Rectal smooth muscle tissue (tissue), 1 donor: Measurements from ENCODE around the gene FBXO21.
"Not testable (repeated sequence)": the region's sequence is repeated elsewhere in the genome, so short reads cannot be mapped to it uniquely, and the experiment has no call there.

Source experiments
- H3K27ac ChIP-seq: one replicate; pipeline ENCODE4 v1.7.0; 2013; ENCODE audit warnings: low read depth, low read length, inconsistent platforms
- H3K27me3 ChIP-seq: one replicate; pipeline ENCODE4 v1.7.0; 2013; ENCODE audit warnings: low read length; ENCODE audit not compliant: control insufficient read depth, insufficient read depth
- H3K36me3 ChIP-seq: one replicate; pipeline ENCODE4 v1.7.0; 2013; ENCODE audit warnings: low read length; ENCODE audit not compliant: control insufficient read depth, insufficient read depth
- H3K4me1 ChIP-seq: one replicate; pipeline ENCODE4 v1.7.0; 2013; ENCODE audit warnings: low read length; ENCODE audit not compliant: control insufficient read depth, insufficient read depth
- H3K4me3 ChIP-seq: one replicate; pipeline ENCODE4 v1.7.0; 2013; ENCODE audit warnings: low read length
- H3K9ac ChIP-seq: one replicate; pipeline ENCODE4 v1.7.0; 2013; ENCODE audit warnings: low read length

FBXO21 gene, protein sequence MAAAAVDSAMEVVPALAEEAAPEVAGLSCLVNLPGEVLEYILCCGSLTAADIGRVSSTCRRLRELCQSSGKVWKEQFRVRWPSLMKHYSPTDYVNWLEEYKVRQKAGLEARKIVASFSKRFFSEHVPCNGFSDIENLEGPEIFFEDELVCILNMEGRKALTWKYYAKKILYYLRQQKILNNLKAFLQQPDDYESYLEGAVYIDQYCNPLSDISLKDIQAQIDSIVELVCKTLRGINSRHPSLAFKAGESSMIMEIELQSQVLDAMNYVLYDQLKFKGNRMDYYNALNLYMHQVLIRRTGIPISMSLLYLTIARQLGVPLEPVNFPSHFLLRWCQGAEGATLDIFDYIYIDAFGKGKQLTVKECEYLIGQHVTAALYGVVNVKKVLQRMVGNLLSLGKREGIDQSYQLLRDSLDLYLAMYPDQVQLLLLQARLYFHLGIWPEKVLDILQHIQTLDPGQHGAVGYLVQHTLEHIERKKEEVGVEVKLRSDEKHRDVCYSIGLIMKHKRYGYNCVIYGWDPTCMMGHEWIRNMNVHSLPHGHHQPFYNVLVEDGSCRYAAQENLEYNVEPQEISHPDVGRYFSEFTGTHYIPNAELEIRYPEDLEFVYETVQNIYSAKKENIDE

GRCh38 chr12:117190210-117190781 is at the start of gene FBXO21:
Gene FBXO21, minus strand, starts transcription at chr12:117190470. Its CDS starts 14 bp downstream, at chr12:117190456.
- H3K27me3 ChIP-seq: no peaks in the 10 kb centered on the region
- H3K4me1 ChIP-seq: no peaks in the 10 kb centered on the region
- H3K9ac ChIP-seq: peak within 1 kb of the TSS; percentile 68
- no peaks in the 10 kb centered on the region for H3K36me3 ChIP-seq
- H3K27ac ChIP-seq: peak within 1 kb of the TSS; percentile 64
- H3K4me3 ChIP-seq: peak within 1 kb of the TSS; percentile 93

- no peaks in the 10 kb centered on the region for H3K36me3 ChIP-seq
- H3K4me1 ChIP-seq: no peaks in the 10 kb centered on the region
- no peaks in the 10 kb centered on the region for H3K27me3 ChIP-seq
- no peak overlapping the region for H3K4me3 ChIP-seq
- H3K9ac ChIP-seq: no peak overlapping the region
- no peak overlapping the region for H3K27ac ChIP-seq
Observed at GRCh38 chr12:117236456-117237001, 46.3 kb upstream of the FBXO21 start.

DNA sequence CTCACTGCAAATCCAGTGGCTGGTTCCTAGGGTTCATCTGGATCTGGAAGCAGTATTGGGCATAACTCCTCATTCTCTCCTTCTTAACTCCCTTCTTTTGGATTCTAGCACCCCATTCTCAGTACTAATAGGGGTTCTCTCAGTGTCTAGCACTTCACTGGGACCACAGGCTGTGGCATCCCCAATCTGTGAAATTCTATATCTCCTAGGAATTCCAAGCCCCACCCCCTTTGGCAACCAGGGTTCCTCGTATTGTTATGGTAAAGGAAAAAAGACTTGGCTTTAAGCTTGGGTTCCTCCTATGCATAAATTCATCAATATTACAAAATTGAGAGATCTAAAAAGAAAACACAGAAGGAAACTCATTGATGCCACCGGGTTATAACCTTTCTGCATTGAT is 45.0 kb upstream of the FBXO21 start:
- no peaks in the 10 kb centered on the region for H3K4me1 ChIP-seq
- no peak overlapping the region for H3K9ac ChIP-seq
- H3K27ac ChIP-seq: no peak overlapping the region
- no peaks in the 10 kb centered on the region for H3K36me3 ChIP-seq
- no peaks in the 10 kb centered on the region for H3K27me3 ChIP-seq
- H3K4me3 ChIP-seq: no peak overlapping the region

- no peaks in the 10 kb centered on the region for H3K4me1 ChIP-seq
- no peak overlapping the region for H3K4me3 ChIP-seq
- H3K27ac ChIP-seq: no peak overlapping the region
- H3K27me3 ChIP-seq: no peaks in the 10 kb centered on the region
- no peaks in the 10 kb centered on the region for H3K36me3 ChIP-seq
- H3K9ac ChIP-seq: no peak overlapping the region
Observed at GRCh38 chr12:117234441-117234840, 44.2 kb upstream of the FBXO21 start.

DNA sequence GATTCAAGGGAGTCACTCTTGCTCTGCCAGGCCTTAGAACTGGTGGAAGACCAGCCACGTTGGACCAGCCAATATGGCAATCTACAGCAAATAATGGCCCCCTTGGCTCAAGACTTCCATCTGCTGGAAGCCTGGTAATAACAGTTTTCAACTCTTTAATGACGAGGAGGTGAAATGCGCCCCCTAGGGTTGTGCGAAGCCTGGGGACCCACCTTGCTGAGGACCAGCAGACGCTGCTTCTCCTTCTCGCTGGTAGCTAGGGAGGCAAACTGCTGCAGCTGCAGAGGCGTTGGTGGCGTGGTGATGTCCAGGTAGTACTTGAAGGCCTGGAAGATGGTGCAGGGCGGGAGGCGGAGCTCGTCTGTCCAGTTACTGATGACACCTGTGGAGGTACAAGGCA is 41.5 kb upstream of the FBXO21 start:
- Histone ChIP-seq H3K27me3 (no peaks in the 10 kb centered on the region), H3K27ac (no peak overlapping the region), H3K4me3 (no peak overlapping the region)

DNA sequence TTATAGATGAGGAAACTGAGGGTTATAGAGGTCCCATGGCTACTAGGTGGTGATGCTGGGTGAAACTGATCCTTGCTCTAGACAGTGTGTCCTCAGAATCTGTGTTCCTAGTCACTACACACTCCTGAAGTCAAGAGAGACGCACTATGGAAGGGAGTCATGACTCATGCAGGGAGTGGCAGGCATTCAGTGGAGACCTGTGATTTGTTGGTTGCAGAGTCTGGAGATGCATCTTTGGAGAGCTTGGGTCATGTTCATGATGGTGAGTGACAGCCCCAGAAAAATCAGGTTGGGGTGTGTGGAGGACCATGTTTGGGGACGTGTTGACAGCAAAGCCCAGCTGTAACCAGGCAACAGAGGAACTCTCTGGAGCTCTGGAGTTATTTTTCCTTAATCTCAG is 38.0 kb upstream of the FBXO21 start:
- Histone ChIP-seq H3K4me3 (no peak overlapping the region), H3K4me1 (no peaks in the 10 kb centered on the region), H3K27ac (no peak overlapping the region), H3K9ac (no peak overlapping the region), H3K27me3 (no peaks in the 10 kb centered on the region), H3K36me3 (no peaks in the 10 kb centered on the region)

More for the DNA sequence above, 41.5 kb upstream of the FBXO21 start:
- H3K9ac ChIP-seq: no peak overlapping the region
- H3K36me3 ChIP-seq: no peaks in the 10 kb centered on the region
- no peaks in the 10 kb centered on the region for H3K4me1 ChIP-seq

DNA sequence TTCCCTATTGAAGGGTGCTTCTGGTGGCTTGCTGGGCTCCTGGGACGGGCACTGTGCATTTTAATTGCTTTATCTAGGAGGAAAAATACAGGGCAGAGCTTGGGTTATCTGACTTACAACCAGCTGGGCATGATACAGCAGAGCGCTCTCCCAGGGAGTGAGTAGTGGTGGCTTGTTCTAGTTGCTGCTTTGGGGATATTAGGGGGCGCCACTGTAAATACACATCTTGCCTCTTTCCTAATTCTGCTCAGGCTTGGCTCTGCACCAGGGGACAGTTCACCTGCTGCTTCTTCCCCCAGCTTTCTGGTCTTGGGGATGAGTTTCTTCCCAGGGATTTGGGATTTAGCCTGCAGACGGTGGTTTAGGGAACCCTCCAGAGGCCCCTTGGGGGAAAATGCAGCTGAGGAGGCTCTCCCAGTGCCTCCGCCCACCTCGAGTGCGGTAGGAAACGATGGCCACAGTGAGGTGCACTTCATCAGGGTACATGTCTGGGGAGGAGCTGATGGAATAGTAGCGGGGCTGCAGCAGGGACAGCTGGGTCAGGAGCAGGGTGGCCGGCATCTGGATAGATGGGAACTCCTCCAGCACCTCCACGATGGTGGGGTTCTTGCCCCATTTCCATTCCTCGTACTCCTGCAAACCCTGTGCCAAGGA is 36.9 kb upstream of the FBXO21 start:
- Histone ChIP-seq H3K27me3 (no peaks in the 10 kb centered on the region), H3K36me3 (no peaks in the 10 kb centered on the region), H3K9ac (no peak overlapping the region), H3K4me1 (no peaks in the 10 kb centered on the region), H3K27ac (no peak overlapping the region), H3K4me3 (no peak overlapping the region)

- Histone ChIP-seq H3K4me1 (no peaks in the 10 kb centered on the region), H3K36me3 (no peaks in the 10 kb centered on the region), H3K27me3 (no peaks in the 10 kb centered on the region), H3K9ac (no peak overlapping the region), H3K4me3 (no peak overlapping the region), H3K27ac (no peak overlapping the region)
Observed at GRCh38 chr12:117226505-117226904, 36.2 kb upstream of the FBXO21 start.

GRCh38 chr12:117225179-117225578 is 34.9 kb upstream of the FBXO21 start:
- Histone ChIP-seq H3K27me3 (no peaks in the 10 kb centered on the region), H3K4me3 (no peak overlapping the region), H3K4me1 (no peaks in the 10 kb centered on the region), H3K27ac (no peak overlapping the region), H3K9ac (no peak overlapping the region), H3K36me3 (no peaks in the 10 kb centered on the region)

DNA sequence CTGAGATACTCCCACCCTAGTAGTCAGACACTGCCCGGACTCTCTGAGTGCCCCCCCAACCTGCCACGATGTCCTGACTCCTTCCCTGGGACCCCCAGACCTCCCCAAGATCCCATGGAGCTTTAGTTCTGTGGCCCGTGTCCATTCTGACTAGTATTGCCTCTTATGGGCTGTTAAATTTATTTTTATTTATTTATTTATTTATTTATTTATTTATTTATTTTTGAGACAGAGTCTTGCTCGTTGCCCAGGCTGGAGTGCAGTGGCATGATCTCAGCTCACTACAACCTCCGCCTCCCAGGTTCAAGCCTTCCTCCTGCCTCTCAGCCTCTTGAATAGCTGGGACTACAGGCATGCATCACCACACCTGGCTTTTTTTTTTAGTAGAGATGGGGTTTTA is 30.7 kb upstream of the FBXO21 start:
- H3K27me3 ChIP-seq, H3K4me1 ChIP-seq, H3K27ac ChIP-seq, H3K4me3 ChIP-seq, H3K36me3 ChIP-seq, H3K9ac ChIP-seq: not testable (repeated sequence)

DNA sequence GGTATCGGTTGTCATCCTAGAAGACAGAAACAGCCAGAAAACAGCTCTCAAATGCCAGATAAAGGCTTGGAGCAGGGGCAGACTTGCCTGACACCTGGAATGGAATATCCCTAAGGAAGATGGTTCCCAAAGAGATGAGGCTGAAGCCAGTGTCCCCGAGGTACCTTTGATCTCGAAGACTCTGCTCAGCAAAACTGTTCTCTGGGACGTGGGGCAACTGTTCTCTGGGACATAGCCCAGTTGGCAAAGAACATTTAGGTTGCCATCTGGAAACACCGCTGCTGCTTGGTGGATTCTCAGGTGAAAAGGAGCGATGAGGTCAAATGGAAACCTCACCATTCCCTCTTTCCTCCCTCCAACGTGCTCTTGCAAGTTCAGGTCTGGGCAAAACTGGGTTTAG is 27.9 kb upstream of the FBXO21 start:
- Histone ChIP-seq H3K27me3 (no peaks in the 10 kb centered on the region), H3K4me3 (no peak overlapping the region), H3K27ac (no peak overlapping the region), H3K36me3 (no peaks in the 10 kb centered on the region), H3K9ac (no peak overlapping the region), H3K4me1 (no peaks in the 10 kb centered on the region)

- H3K27ac ChIP-seq: no peak overlapping the region
- no peaks in the 10 kb centered on the region for H3K27me3 ChIP-seq
- H3K4me1 ChIP-seq: no peaks in the 10 kb centered on the region
- no peaks in the 10 kb centered on the region for H3K36me3 ChIP-seq
- H3K4me3 ChIP-seq: no peak overlapping the region
- no peak overlapping the region for H3K9ac ChIP-seq
Observed at GRCh38 chr12:117216686-117217085, 26.4 kb upstream of the FBXO21 start.
